CD8-positive, alpha-beta memory T cell (primary cell): ENCODE data around the gene CC2D2A. TPM values are rescaled to one million over a fixed set of nuclear protein-coding genes. Genes with fewer than 3 reads are reported as not detected.

Source experiments
- CTCF ChIA-PET: fragments of 350-600 bp; sonication (Branson Sonifier 250); formaldehyde crosslinking; loops from one replicate; lab custom pipeline; 2021; ENCODE audit warnings: antibody characterized with exemption; lab: Charles Lee
- POLR2A ChIA-PET: fragments of 350-600 bp; sonication (Branson Sonifier 250); formaldehyde crosslinking; loops from one replicate; lab custom pipeline; 2021; ENCODE audit warnings: antibody characterized with exemption; lab: Charles Lee
- DNase-seq, 5 donors: peaks; one replicate each; pipeline versions ENCODE4 v3.0.0 to v3.0.0-alpha.2; 2020 to 2022; ENCODE audit warnings: mixed read lengths in 1 of 5
- H3K27ac ChIP-seq: one replicate; pipeline ENCODE4 v1.7.0; 2013; ENCODE audit warnings: low read depth, mild to moderate bottlenecking, low read length, moderate library complexity
- H3K27me3 ChIP-seq: 2 replicates; pipeline ENCODE4 v1.7.0; 2013; ENCODE audit warnings: low read length, mild to moderate bottlenecking; ENCODE audit not compliant: insufficient read depth, poor library complexity, severe bottlenecking
- H3K36me3 ChIP-seq: 2 replicates; pipeline ENCODE4 v1.7.0; 2013; ENCODE audit warnings: mild to moderate bottlenecking, low read length, moderate library complexity; ENCODE audit not compliant: insufficient read depth
- H3K4me1 ChIP-seq: 2 replicates; pipeline ENCODE4 v1.7.0; 2013; ENCODE audit warnings: mild to moderate bottlenecking, low read length, moderate library complexity; ENCODE audit not compliant: insufficient read depth
- H3K4me3 ChIP-seq: 2 replicates; pipeline ENCODE4 v1.7.0; 2013; ENCODE audit warnings: mild to moderate bottlenecking, low read length
- H3K9me3 ChIP-seq: 2 replicates; pipeline ENCODE4 v1.7.0; 2013; ENCODE audit warnings: mild to moderate bottlenecking, low read length
- H3K27ac Mint-ChIP-seq, 8 donors: one replicate each; pipeline ENCODE4 v1.8.0; 2020 to 2021; ENCODE audit warnings: mixed read lengths in 8 of 8, mild to moderate bottlenecking in 6 of 8, inconsistent platforms in 3 of 8, moderate library complexity in 3 of 8
- H3K27me3 Mint-ChIP-seq, 2 donors: one replicate each; pipeline ENCODE4 v1.8.0; 2020 to 2021; ENCODE audit warnings: mixed read lengths in 2 of 2, mild to moderate bottlenecking in 1 of 2, moderate library complexity in 1 of 2
- H3K36me3 Mint-ChIP-seq, 3 donors: one replicate each; pipeline ENCODE4 v1.8.0; 2020 to 2021; ENCODE audit warnings: mixed read lengths in 3 of 3, inconsistent platforms in 1 of 3, mild to moderate bottlenecking in 1 of 3
- H3K4me1 Mint-ChIP-seq, 3 donors: one replicate each; pipeline ENCODE4 v1.8.0; 2020 to 2021; ENCODE audit warnings: mixed read lengths in 3 of 3, inconsistent platforms in 1 of 3, mild to moderate bottlenecking in 1 of 3
- H3K4me3 Mint-ChIP-seq, 7 donors: one replicate each; pipeline ENCODE4 v1.8.0; 2020 to 2021; ENCODE audit warnings: mixed read lengths in 7 of 7, mild to moderate bottlenecking in 6 of 7, moderate library complexity in 4 of 7, inconsistent platforms in 2 of 7
- H3K9me3 Mint-ChIP-seq, 5 donors: one replicate each; pipeline ENCODE4 v1.8.0; 2020 to 2022; ENCODE audit warnings: mixed read lengths in 5 of 5, mild to moderate bottlenecking in 3 of 5, moderate library complexity in 2 of 5, inconsistent platforms in 1 of 5
- polyA plus RNA-seq: library from polyadenylated mRNA; unstranded; fragments of 300-500 nt; fragmentation: Illumina TruSeq; gene quantifications from one replicate; pipeline ENCODE4 v1.2.3, GENCODE V29; 2021
- total RNA-seq, 2 experiments: library from RNA; stranded (reverse); gene quantifications; one replicate each; pipeline ENCODE4 v1.2.3, GENCODE V29; 2021

The CC2D2A gene
- total and polyA plus RNA-seq, 3 experiments from 2014 or later, result 0.14 TPM; not detected in 2

DNA sequence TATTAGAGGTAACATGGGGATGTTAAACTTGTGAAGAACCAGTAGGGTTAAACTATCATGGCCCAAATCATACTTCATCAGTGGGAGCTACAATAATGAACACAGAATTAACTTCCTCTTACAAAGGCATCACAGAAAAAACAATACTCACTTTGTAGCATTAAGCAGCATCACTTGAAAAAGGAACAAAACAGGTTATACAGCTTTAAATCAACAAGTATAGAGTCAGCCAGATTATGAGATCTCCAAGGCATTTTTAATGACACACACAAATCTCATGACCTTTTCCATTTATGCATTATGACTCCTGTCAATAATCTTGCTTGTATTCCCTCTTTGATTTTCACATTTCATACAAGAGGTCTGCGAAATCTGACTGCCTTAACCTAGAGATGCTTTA lies 167.1 kb downstream of the CC2D2A start:
- Histone ChIP-seq H3K4me3 (no peak overlapping the region), H3K9me3 (no peaks in the 10 kb centered on the region), H3K4me1 (no peaks in the 10 kb centered on the region), H3K27me3 (no peaks in the 10 kb centered on the region), H3K27ac (no peak overlapping the region), H3K36me3 (peaks cover 24% of the 10 kb centered on the region)
- CTCF ChIA-PET, result no interaction called here
- H3K9me3 Mint-ChIP-seq, result no peaks in the 10 kb centered on the region
- peak overlapping the region in 2 of 8 donors; percentile 32 to 61 for H3K27ac Mint-ChIP-seq
- POLR2A ChIA-PET, result no interaction called here
- H3K4me1 Mint-ChIP-seq, result peaks cover 7 to 17% (median 15%) of the 10 kb centered on the region in 3 donors
- no peak for DNase-seq
- H3K36me3 Mint-ChIP-seq, result peaks cover 14 to 64% (median 24%) of the 10 kb centered on the region in 3 donors
- H3K27me3 Mint-ChIP-seq, result no peaks in the 10 kb centered on the region
- no peak overlapping the region for H3K4me3 Mint-ChIP-seq

DNA sequence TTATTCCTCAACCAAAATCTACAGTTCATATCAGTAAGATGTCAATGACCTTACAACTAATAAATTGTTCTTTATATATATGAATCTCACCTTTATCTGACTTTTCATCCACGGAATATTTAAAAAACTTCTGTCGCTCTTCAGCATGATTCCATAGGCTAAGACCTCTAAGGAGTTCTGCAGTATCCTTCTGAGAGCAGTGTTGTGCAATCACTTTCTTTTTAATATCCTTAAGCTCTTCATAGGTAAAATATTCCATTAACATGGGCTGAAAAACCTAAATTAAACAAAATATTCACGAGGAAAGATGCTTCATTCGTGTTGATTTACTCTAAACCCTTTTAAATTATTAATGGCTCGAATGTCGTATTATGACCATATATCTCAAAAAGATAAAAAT lies 168.7 kb downstream of the CC2D2A start:
- Histone ChIP-seq H3K27ac (no peak overlapping the region), H3K4me3 (no peak overlapping the region), H3K36me3 (peaks cover 24% of the 10 kb centered on the region), H3K9me3 (no peaks in the 10 kb centered on the region), H3K4me1 (no peaks in the 10 kb centered on the region), H3K27me3 (no peaks in the 10 kb centered on the region)
- H3K4me3 Mint-ChIP-seq, result no peak overlapping the region
- no peaks in the 10 kb centered on the region for H3K27me3 Mint-ChIP-seq
- POLR2A ChIA-PET, result no interaction called here
- CTCF ChIA-PET, result interaction anchor here (1.2 kb wide), 1 partner anchor 11 kb away, joined by 5 read pairs; no protein-coding TSS in a partner anchor
- DNase-seq, result no peak
- no peaks in the 10 kb centered on the region for H3K9me3 Mint-ChIP-seq
- H3K36me3 Mint-ChIP-seq, result peaks cover 7 to 58% (median 16%) of the 10 kb centered on the region in 3 donors
- H3K4me1 Mint-ChIP-seq, result peaks cover 14 to 30% (median 26%) of the 10 kb centered on the region in 3 donors
- no peak overlapping the region for H3K27ac Mint-ChIP-seq

DNA sequence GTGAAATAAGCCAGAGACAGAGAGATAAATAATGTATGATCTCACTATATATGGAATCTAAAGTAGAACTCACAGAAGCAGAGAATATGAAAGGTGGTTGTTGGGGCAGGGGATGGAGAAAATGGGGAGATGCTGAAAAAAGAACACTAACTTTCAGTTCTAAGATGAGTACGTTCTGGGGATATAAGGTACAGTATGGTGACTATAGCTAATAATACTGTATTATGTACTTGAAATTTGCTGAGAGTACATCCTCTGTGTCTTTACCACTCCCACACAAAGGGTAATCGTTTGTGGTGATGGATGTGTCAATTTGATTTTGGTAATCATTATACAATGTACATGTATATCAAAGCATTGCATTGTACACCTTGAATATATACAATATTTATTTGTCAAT lies 178.9 kb downstream of the CC2D2A start:
- H3K4me3 Mint-ChIP-seq, result peak overlapping the region in 3 of 7 donors; percentile 5 to 64 (median 33)

DNA sequence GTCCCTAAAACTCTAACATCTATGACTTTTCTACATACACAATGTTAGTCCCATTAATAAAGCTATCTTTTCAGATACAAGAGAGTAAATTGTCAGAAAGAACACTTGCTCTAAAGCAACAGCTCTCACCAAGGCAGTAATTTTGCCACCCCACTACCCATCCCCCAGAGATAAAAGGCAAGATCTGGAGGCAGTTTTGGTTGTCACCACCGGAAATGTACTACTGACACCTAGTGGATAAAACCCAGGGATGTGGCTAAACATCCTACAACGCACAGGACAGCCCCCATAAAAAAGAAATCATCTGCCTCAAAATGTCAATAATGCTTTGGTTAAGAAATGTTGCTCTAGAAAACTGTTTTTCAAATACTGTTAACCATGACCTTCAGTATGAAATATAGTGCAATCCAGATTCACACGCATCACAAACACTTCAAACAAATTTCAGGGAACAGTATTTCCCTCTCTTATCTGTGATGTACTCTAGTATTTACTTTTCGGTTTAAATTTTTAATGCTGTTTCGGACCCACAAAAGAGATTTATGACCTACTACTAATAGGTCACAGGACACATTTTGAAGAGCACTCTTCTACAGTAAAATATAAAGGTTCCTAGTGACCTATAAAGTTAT lies 180.3 kb downstream of the CC2D2A start:
- Mint-ChIP-seq H3K4me1 (peaks cover 64 to 83% (median 75%) of the 10 kb centered on the region in 3 donors), H3K4me3 (peak overlapping the region; percentile 15 to 80 (median 51)), H3K27ac (peak overlapping the region in 7 of 8 donors; percentile 23 to 89 (median 60))

More for the DNA sequence above, 178.9 kb downstream of the CC2D2A start:
- Histone ChIP-seq H3K27me3 (no peaks in the 10 kb centered on the region), H3K27ac (no peak overlapping the region), H3K4me1 (peaks cover 65% of the 10 kb centered on the region), H3K9me3 (no peaks in the 10 kb centered on the region), H3K36me3 (no peaks in the 10 kb centered on the region), H3K4me3 (no peak overlapping the region)
- Mint-ChIP-seq H3K27ac (peak overlapping the region in 4 of 8 donors; percentile 10 to 90 (median 36)), H3K4me1 (peaks cover 66 to 85% (median 78%) of the 10 kb centered on the region in 3 donors), H3K36me3 (peaks cover 0 to 6% (median 0%) of the 10 kb centered on the region in 3 donors), H3K9me3 (no peaks in the 10 kb centered on the region), H3K27me3 (no peaks in the 10 kb centered on the region)
- DNase-seq, result no peak
- ChIA-PET CTCF (no interaction called here), POLR2A (no interaction called here)

More for the DNA sequence above, 180.3 kb downstream of the CC2D2A start:
- Histone ChIP-seq H3K36me3 (no peaks in the 10 kb centered on the region), H3K27me3 (no peaks in the 10 kb centered on the region), H3K4me3 (no peak overlapping the region), H3K4me1 (peaks cover 69% of the 10 kb centered on the region), H3K9me3 (no peaks in the 10 kb centered on the region), H3K27ac (no peak overlapping the region)
- Mint-ChIP-seq H3K36me3 (peaks cover 0 to 8% (median 0%) of the 10 kb centered on the region in 3 donors), H3K27me3 (no peaks in the 10 kb centered on the region), H3K9me3 (no peaks in the 10 kb centered on the region)
- POLR2A ChIA-PET, result no interaction called here
- peak; percentile 17 to 78 (median 73) for DNase-seq
- CTCF ChIA-PET, result interaction anchor here (0.7 to 1.3 kb wide), 4 partner anchors 9 to 415 kb away, joined by 3 to 5 read pairs (median 4); no protein-coding TSS in a partner anchor

Other genes with a start within 250 kb of the CC2D2A start
- gene C1QTNF7, start 41.8 kb upstream of the CC2D2A start, total RNA-seq, result not detected
- gene C1QTNF7, start 41.8 kb upstream of the CC2D2A start, polyA plus RNA-seq, result not detected
- gene FBXL5, start 185.5 kb downstream of the CC2D2A start, total RNA-seq, result 10 to 100 TPM; 25.1 to 27.6 TPM
- gene FBXL5, start 185.5 kb downstream of the CC2D2A start, polyA plus RNA-seq, result 94.5 TPM
- gene FAM200B, start 211.9 kb downstream of the CC2D2A start, total RNA-seq, result 10 to 100 TPM; 10.0 to 12.7 TPM
- gene FAM200B, start 211.9 kb downstream of the CC2D2A start, polyA plus RNA-seq, result 80.7 TPM
- gene BST1, start 233.2 kb downstream of the CC2D2A start, total RNA-seq, result under 1 TPM; 0.44 to 0.48 TPM
- gene BST1, start 233.2 kb downstream of the CC2D2A start, polyA plus RNA-seq, result 0.39 TPM